ENCODE measurements around the gene TBX10. TPM values are rescaled to one million over a fixed set of nuclear protein-coding genes. Genes with fewer than 3 reads are reported as not detected.

TBX10 gene
- total and polyA plus RNA-seq, 2 of the 8 experiments (the other 6 are each of a cell fraction or from before 2014, with no cell fraction given), result 0.09 TPM; not detected in 1

GRCh38 chr11:67647471-67647870 is 7.9 kb upstream of the TBX10 start:
- no peak overlapping the region for H2BK5ac ChIP-seq (ENCODE audit: low read depth, low read length)
- H3K4me1 ChIP-seq (replicated peaks in 1 of 4; ENCODE audit: control insufficient read depth in 3 of 4, insufficient read depth in 4 of 4, low read length in 3 of 4), result peaks cover 0 to 9% (median 0%) of the 10 kb centered on the region in 4 experiments; a peak in 2 of 7 replicates
- DNase-seq (ENCODE audit: low read depth in 1 of 2, low spot score in 2 of 2), result no peak
- H3K27ac ChIP-seq (ENCODE audit: low read depth, low read length), result no peak overlapping the region
- H2BK120ac ChIP-seq (replicated peaks; ENCODE audit: low read depth, low read length), result no peak overlapping the region
- no peak overlapping the region for H2BK20ac ChIP-seq (ENCODE audit: low read length)
- CTCF ChIA-PET (ENCODE audit: partially characterized antibody), result interaction anchor here (0.6 to 8.6 kb wide), 14 partner anchors 9 to 314 kb away, joined by 3 to 99 read pairs (median 9); partner anchors contain the start of genes ALDH3B2, NUDT8 and TBX10
- H3K9me3 ChIP-seq (ENCODE audit: insufficient read depth in 2 of 2, low read depth in 1 of 2, low read length in 1 of 2), result no peaks in the 10 kb centered on the region
- no peak overlapping the region for H4K91ac ChIP-seq (replicated peaks; ENCODE audit: insufficient read length, low read length)
- no peak overlapping the region for H3K14ac ChIP-seq (ENCODE audit: insufficient read length)
- no peak overlapping the region for H3K4me3 ChIP-seq (ENCODE audit: extremely low read depth in 1 of 4, insufficient read depth in 2 of 4, low read depth in 3 of 4, low read length in 4 of 4)
- H2BK12ac ChIP-seq (ENCODE audit: low read depth, low read length), result no peak overlapping the region
- no peak overlapping the region for H3K4me2 ChIP-seq (ENCODE audit: insufficient read depth in 1 of 2, low read depth in 2 of 2, low read length in 2 of 2)
- no peaks in the 10 kb centered on the region for H3K79me2 ChIP-seq (ENCODE audit: control insufficient read depth in 1 of 2, insufficient read depth in 2 of 2, low read length in 2 of 2)
- H3K23me2 ChIP-seq (ENCODE audit: low read depth, low read length), result peaks cover 3% of the 10 kb centered on the region
- no peak overlapping the region for H3K56ac ChIP-seq (replicated peaks; ENCODE audit: insufficient read length, low read depth, low read length)
- no peak overlapping the region for H2BK15ac ChIP-seq (ENCODE audit: low read length)
- no peak overlapping the region for H4K5ac ChIP-seq (ENCODE audit: insufficient read length, low read depth, low read length)
- peak overlapping the region; percentile 22 for H3K4ac ChIP-seq (replicated peaks; ENCODE audit: insufficient read length, low read depth, low read length)
- H3K9ac ChIP-seq (replicated peaks in 1 of 4; ENCODE audit: extremely low read depth in 1 of 4, low read depth in 3 of 4, low read length in 3 of 4), result no peak overlapping the region
- peaks cover 0 to 5% of the 10 kb centered on the region in 2 experiments for H4K20me1 ChIP-seq (replicated peaks in 1 of 2; ENCODE audit: control insufficient read depth in 1 of 2, insufficient read depth in 2 of 2, low read length in 2 of 2)
- 95% methylated on average over 11 of the region's 15 CpGs; no CpG with 5 or more reads in 1 of the 2 experiments for WGBS, 2 experiments (ENCODE audit: extremely low coverage in 1 of 2, insufficient coverage in 1 of 2, insufficient read length in 1 of 2, insufficient replicate concordance in 2 of 2, low coverage in 1 of 2, low lambda C conversion rate in 2 of 2, missing lambda C conversion rate in 1 of 2)
- POLR2A ChIA-PET (ENCODE audit: partially characterized antibody), result no interaction called here
- H4K8ac ChIP-seq (ENCODE audit: extremely low read depth, insufficient read depth, low read length), result no peak overlapping the region
- H3K27me3 ChIP-seq (replicated peaks in 1 of 4; ENCODE audit: control insufficient read depth in 3 of 4, extremely low read depth in 1 of 4, insufficient read depth in 3 of 4, low read length in 3 of 4), result no peaks in the 10 kb centered on the region; a peak in 2 of 7 replicates
- FAIRE-seq, result no peak
- no peak overlapping the region for H3K23ac ChIP-seq (ENCODE audit: insufficient read length)
- no peaks in the 10 kb centered on the region for H3K79me1 ChIP-seq (ENCODE audit: low read depth, low read length)
- H3K36me3 ChIP-seq (ENCODE audit: control insufficient read depth in 2 of 4, insufficient read depth in 4 of 4, low read length in 3 of 4), result no peaks in the 10 kb centered on the region; a peak in 1 of 8 replicates
- H2AFZ ChIP-seq (ENCODE audit: low read length), result no peak overlapping the region
- no peak overlapping the region for H3K18ac ChIP-seq (ENCODE audit: extremely low read depth, low read length)
- no peak overlapping the region for H2AK5ac ChIP-seq (ENCODE audit: low read depth, low read length)
- no peak for TF ChIP-seq CBX5 (IDR thresholded peaks at IDR 0.05; ENCODE audit: low read depth, low read length)
- no peak for TF ChIP-seq BACH1 (IDR thresholded peaks at IDR 0.05; ENCODE audit: low read length)
- no peak for TF ChIP-seq SIRT6 (IDR thresholded peaks at IDR 0.05; ENCODE audit: low read length)
- TF ChIP-seq MAX (IDR thresholded peaks at IDR 0.05), result no peak
- no peak for TF ChIP-seq ATF2 (IDR thresholded peaks at IDR 0.05; ENCODE audit: low read length)
- no peak for TF ChIP-seq ZNF274 (IDR thresholded peaks at IDR 0.05; ENCODE audit: borderline replicate concordance, extremely low read depth, low read length)
- TF ChIP-seq USF2 (IDR thresholded peaks at IDR 0.05; ENCODE audit: low read length), result no peak
- no peak for TF ChIP-seq RFX5 (IDR thresholded peaks at IDR 0.05; ENCODE audit: borderline replicate concordance, low read depth, low read length)
- no peak for TF ChIP-seq JUN (IDR thresholded peaks at IDR 0.05; ENCODE audit: low read depth, low read length)
- no peak for TF ChIP-seq FOSL1 (IDR thresholded peaks at IDR 0.05; ENCODE audit: insufficient read depth, low read depth, low read length)
